DMS 273 (cell line): ENCODE results near the gene GDPD5.

Experiments
- DNase-seq: peaks from one replicate; lab custom pipeline; 2025; ENCODE audit not compliant: unreplicated experiment; lab: John Stamatoyannopoulos, UW

GDPD5 gene

DNA sequence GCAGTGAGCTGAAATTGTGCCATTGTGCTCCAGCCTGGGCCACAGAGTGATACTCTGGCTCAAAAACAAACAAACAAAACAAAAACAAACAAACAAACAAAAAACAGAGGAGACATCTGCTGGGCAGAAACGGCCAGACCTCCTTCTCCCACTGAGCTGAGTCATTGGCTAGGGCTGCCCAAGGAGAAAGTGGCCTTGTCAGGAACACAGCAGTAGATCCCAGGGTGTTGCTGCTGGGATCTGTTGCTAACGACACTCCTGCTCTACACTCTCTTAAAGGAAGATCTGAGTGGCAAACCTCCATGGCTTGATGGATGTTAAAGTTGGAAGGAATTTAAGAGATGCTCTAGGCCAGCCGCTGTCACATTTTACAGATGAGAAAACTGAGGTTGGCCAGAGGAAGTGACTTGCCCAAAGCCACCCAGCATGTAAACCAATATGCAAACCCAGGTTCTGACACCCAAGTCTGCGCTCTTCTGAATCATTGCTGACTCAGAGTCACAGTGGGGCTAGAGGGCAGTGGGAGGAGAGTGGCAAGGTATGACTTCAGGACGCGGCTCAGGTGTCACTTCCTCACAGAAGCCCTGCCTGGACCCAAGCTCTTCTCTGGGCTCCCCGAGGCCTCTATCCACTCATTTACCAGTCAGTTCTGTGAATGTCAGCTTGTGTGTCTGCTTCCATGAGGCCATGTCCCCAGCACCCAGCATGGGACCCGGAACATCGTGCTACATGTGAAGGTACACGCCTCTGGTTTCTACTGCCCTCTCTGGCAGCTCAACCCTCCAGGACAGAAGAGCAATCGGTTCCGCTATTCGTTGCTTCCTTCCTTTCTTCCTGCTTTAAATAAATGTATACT lies 11.3 kb upstream of the GDPD5 start:
- no peak for DNase-seq

DNA sequence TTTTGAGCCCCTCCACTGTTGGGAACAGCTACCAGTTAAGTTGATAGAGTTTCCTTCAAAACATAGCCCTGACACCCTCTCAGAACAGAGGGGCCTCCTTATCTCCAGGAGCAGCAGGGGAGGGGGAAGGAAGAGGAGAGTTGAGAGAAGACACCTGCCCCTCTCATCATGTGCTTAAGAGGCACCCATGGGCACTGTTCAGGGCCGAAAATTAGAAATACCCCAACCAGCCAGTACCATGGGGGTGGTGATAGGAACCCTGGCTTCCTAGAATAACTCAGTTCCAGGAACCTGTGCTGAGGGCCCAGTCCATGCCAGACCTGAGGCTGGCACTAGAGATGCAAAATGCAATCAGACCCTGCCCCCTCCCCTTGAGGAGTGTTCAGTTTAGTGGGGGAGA lies 9.3 kb upstream of the GDPD5 start:
- no peak for DNase-seq

DNA sequence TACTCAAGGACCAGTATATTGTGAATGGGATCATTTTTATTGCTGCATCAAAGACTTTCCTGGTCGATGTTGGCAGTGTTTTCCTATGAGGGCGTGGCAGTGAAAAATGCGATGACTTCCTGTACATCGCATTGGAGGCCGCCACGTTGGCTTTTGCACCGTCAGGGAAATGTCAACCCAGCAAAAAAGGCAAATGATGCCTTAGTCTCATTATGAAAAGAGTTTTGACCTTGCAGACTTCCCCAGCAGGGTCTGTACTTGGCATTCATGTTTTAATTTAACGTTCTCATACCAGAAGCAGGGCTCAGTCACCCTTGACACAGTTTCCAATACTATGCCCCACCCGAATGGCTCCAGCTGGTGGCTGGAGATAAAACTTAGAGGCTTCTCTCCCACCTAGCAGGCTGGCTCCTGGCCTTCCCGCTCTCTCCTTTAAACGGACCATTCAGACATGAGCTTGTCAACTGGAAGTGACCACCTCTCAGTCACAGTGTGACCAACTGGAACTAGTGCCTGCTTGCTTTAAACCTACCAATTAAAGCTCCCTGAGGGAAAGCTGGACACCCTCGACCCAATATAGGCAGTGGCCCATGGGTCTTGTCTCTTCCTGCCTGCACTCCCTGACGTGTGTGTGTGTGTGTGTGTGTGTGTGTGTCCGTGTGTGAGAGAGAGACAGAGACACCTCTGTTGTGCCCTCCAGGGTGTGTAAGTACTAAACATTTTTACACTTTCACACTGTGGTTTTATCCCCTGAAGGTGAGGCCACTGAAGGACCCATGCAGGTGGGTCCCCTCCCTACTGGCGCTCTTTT lies 8.7 kb upstream of the GDPD5 start:
- DNase-seq, result no peak

DNA sequence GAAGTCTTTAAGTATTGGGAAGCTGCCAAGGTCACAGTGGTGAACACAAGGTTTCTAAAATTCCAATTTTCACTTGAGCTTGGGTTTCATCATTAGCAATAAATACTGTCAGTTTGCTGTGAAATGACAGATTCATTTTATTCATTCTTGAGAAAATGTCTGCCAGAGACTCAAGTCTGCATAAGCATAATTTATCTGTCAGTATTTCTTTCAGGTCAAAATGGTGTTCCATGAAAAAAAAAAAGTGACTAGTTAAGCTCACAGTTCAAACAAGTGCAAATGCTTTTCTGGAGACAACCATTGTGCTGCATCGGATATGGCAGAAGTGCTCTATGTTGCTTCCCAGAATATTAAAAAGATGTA lies 8.1 kb upstream of the GDPD5 start:
- no peak for DNase-seq

DNA sequence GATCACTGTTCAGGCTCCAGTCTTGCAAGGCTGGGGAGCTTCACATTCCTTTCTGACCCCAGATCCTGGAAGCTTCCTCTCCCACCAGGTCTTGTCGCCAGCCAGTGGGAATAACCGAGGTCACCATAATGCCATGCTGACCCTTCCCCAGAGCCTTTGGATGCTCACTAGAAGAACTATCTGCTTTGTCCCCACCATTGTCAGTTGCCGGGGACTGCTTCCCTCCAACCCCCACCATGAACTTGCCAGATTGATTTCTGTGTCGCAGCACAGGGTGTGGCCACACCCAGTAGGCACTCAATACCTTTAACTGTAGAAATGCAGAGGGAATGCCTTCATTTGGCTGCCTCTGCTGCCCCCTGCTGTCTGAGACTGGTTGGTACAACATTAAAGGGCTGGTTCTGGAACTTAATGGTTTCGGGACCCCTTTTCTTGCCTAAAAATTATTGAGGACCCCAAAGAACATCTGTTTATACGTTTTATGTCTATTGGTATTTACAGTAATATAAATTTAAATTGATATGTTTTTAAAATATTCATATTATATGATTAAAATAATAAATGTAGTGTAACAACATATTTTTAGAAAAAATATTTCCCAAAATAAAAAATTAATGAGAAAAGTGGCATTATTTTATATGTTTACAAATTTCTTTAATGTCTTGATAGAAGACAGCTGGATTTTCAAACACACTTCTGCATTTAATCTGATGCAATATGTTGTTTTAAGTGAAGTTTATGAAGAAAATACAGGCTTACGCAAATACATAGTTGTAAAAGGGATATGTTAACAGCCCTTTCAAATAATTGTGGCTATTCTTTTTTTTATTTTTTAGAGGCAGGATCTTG lies 6.7 kb upstream of the GDPD5 start:
- DNase-seq, result peak; percentile 78

DNA sequence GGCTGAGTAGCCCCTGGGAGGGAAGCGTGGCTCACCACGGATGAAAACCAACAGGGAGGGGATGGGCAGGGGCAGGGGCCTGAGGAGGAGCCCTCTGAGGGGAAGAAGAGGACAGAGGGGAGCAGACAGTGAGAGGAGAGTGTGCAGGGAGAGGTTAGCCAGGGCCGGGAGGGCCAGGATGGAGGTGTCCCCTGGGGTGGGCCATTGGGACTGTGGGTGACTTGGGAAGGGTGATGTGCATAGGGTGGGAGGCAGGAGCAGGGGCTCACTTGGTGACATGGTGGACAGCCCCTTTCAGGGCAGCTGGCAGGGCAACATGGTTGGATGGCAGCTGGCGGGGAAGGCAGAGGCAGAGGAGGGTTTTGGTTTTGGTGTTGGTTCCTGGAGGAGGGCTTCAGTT lies 5.6 kb upstream of the GDPD5 start:
- no peak for DNase-seq

DNA sequence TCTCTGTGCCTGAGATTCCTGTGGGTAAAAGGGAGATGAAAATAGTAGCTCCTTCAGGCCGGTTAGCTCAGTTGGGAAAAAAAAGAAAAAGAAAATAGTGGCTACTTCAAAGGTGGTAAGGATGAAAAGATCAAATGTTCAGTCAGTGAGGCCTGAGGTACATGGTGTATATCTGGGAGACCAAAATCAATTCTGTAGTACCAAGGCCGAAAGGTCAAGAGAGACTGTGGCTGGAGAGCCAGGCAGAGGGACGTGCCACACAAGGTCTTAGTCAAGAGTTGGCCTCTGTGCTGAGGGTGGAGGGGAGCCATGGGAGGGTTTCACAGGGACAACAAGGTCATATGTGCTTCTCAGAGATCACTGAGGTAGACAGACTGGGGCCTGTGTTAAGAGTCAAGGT lies 4.8 kb upstream of the GDPD5 start:
- no peak for DNase-seq

DNA sequence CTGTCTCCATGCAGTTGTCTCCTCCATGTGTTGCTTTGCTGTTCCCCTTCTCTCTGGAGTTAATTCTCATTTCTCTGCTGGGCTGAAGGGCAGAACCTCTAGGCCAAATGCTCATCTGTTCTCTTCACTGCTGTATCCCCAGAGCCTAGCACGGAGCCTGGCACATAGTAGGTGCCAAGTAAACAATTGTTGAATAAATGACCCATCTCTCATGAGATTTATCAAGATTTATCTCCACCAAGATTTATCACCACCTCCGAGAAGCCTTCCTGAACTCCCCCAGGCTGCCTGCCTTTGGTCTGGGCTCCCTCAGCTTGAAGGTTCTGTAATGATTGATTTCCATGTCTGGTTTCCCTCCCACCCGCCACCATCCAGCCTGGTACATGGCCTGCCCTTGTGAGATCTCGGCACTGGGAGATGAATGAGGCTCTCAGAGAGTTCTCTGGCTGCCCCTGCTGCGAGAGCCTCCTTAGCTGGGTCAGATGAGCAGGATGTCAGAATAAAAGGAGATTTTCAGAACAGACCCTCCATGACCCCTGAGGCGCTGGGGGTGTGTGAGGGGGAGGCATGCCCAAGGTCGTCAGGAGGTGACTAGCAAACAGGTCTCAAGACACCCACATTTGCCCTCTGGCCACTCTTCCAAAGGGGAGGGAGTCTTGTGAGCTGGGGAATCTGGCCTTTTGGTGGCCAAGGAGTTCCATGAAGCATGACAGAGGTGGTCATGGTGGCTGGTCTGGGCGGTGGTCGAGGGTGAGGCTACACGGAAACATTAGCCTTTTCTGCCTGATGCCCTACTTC lies 2.4 kb upstream of the GDPD5 start:
- DNase-seq, result no peak

DNA sequence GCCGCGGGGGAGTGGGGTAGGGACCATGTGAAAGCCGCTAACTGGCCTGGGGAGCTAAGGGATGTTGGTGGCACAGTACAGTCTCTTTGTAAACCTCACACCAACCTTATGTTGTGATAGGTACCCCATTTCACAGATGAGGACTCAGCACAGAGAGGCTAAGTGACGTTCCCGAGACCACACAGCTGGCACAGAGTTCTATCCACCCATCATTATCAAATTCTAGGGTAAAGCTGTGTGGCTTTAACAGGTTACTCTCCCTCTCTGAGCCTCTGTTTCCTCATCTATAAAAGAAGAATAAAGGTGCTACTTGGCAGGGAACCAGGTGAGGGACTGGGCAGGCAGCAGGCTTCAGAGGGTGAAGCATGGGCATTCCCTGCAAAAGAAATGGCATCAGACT lies 1.4 kb upstream of the GDPD5 start:
- no peak for DNase-seq

DNA sequence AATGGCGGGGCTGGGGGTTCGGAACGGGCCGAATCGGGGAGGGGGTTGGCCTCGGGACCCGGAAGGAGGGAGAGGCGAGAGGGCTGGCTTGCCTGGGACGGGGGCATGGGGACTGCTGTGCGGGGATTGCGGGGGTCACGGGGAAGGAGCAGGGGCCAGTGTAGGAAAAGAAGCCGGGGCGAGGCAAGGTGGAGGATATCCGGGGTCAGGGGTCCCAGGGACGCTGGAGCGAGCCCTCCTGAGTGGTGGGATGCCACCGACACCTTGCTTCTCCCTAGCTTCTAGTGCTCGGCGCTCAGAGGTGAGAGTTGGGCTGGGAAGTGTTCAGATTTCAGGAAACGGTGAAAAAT lies 426 bp upstream of the GDPD5 start:
- no peak for DNase-seq

DNA sequence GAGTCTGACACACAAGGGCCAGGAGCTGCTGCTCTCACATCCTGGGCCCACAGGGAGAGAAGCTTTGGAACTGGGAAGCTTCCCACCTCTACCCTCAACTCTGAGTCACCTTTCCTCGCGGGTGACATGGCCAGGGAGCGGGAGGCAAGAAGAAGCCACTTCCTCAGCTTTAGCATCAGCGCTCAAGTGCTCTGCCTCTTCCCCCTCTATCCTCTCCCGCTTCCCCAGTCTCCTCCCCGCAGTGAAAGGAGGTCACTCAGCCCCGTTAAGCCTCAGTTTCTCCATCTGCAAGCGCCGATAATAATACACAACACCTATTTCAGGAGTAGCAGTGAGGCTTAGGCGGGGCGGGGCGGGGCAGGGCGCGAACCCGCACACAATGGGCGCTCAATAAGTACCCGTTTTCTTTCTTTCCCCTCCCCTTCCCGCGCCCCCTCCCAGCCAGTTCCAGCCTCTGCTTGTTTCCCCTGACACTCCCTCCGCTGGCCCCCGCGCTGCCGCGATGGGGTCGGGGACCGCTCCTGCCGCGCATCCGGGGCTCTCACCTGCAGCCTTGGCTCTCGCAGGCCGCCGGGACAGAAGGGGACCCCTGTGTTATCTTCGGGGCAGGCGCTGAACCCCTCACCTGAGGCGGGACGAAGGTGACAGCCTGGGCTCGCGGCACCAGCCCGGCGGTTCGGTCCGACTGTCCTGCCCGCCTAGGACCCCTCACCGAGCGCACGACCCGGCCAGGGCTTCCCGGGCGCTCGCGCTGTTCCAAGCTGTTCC lies 892 bp downstream of the GDPD5 start:
- no peak for DNase-seq

DNA sequence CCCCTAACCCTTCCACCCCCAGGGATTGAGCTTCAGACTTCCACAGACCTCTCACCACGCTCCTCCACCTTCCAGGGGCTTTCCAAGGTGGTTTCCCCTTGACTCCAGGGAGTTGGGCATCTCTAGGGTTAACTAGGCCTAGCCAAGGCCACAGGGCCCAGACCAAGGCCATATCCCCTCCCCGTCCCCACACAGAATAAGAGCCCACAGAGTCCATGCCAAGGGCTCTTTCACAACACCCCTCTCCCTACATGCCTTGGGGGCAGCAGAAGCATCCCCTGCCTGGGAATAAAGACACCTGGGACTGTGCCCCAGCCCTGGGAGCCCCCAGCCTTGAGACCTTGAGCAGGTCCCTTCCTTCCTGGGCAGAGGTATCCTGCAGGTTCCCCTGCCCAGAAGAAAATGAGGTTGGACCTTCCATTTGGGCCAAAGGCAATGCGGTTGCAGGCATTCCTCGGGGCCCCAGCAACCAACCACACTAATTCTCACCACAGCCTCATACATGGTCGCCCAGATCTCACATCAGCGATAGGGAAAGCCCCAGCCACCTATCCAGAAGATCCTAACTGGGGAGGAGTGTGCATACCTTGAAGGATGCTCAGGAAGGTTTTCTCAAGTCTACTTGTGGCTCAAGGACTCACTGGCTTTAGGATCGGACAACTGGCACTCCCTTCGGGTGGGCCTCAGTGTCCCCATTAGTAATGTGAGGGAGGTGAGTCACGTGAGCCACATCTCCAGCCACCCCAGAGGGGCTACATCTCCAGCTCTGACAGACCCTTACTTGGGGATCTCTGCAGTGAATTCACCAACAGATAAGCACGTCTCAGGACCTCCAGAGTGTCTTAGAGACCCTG lies 1.7 kb downstream of the GDPD5 start:
- no peak for DNase-seq

DNA sequence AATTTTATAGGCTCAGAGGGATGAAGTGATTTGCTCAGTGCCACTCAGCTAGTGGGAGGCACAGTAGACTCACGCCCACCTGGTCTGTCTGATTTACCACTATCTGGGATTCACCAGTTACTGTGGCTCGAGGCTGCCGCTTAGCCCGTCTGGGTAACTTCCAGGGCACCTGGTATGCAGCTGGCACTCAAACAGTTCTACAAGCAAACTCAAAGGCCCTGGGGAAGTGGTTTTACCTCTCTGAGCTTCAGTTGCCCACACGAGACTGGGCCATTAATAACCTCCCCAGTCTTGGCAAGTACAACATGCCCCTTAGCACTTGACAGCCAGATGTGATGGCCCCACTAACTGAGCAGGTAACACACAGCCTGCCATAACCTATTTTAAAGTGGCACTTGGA lies 2.6 kb downstream of the GDPD5 start:
- DNase-seq, result no peak

DNA sequence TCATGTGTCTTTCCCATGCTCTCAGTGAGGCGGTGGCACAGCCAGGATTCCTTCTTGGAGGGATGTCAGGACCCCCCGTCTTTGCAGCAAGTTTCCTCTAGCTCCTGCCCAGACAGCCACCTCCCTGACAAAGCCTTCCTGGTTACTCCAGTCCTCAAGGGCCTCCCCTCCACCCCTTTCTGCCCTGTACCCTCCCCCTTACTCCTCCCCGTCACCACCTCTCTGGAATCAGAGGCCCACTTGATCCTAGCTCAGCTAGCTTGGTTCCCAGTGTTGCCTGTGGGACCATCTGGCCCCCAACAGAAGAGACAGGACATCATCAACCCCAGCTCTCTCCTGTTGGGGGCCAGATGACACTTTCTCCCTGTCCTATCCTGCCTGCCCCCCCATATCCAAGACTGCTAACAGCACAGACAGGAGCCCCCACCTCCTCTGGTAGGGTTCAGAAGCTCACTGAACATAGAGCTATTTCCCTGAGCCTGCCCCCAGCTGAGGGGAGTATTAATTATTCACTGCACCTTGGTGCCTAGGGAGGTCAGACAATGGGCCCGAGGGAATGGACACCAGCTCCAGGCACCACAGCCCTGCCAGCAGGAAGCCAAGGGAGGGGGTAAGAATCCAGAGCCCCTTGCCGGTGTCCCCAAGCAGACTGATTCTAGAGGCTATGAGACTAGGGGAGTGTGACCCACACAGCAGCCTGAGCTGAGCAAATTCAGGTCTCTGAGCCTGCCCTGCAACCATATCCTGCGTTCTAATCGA lies 3.3 kb downstream of the GDPD5 start:
- DNase-seq, result no peak

DNA sequence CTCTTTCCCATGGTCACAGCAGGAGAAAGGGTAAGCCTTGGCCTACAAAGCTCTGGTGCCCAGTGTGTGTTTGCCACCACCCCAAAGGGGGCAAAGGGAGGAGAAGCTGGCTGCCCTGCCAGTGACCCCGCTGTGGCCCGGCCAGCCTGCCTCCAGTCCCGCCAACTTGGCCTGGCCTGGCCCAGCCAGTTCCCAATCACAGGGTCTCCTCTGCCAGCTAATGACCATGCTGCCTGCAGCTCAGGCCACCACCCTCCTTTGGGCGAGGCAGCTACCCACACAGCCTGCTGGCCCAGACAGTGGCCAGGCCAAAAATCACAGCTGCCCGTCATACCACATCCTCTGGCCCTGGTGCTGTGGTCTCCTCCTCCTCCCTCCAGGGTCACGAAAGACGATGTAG lies 5.1 kb downstream of the GDPD5 start:
- no peak for DNase-seq

DNA sequence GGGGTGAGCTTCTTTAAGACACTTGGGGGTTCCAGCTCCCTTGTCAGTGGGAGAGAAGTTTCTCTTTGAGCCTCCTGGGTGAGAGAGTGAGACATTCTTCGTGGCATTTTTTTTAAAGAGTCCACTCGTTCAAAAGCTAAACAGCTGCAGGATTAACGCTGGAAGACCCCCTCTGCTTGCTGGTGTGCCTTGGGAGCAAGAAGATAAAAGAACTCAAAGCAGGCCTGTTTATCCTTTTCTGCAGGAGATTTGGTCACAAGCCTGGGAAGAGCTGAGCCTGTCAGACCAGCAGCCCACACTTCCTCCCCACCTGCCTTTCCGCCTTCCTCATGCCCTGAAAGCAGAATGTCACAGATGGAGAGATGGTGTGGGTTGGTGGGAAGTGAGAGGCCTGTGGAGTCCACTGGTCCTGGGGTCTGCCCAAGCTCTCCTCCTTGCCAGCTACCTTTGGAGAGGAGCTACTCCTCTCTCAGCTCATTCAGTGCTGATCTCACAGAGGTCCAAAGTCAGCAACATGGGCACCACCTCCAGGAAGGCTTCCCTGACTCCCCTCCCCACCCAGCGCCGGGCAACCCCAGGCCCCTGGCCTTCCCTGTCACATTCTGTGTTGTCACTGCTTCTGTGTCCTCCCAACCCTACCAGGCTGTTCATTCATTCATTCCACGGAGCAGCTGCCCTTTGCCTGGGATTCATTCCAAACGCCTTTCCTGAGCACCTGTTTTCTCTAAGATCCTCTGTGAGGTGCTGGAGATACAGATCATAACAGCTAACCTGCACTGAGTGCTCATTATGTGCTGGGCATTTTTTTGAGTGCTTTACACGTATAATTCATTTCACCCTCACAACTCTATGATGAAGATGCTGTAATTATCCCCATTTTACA lies 6.7 kb downstream of the GDPD5 start:
- peak; percentile 13 for DNase-seq

DNA sequence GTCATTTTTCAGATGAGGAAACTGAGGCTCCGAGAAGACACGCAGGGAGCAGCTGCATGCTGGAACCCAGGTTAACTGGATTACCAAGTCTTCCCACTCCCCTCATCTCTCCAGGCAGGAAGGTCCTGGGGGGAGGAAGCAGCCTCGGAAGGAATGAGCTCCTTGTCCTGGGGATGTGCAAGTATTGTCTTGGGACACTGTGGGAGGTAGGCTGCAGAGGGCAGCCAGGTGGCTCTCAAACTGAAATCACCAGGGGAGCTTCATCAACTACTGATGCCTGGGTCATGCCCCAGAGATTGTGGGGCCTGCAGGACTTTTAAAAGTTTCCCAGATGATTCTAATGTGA lies 7.6 kb downstream of the GDPD5 start:
- DNase-seq, result no peak

DNA sequence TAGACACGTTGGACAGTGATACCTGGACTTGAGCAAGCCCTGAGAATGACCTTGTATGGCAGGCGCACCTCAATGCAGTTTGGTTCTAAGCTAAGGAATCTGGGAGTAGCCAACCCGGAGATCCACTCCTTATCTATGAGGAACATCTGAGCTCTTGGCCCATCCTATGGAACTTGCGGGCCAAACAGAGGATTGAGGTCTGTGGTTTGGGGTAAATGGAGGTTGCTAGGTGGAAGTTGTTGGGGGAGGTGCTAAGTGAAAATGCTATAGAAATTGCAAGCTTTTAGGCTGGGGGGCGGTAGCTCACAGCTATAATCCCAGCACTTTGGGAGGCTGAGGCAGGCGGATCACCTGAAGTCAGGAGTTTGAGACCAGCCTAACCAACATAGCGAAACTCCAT lies 8.9 kb downstream of the GDPD5 start:
- no peak for DNase-seq
